Cardiac muscle cell (in vitro differentiated cells and primary cell): Measurements from ENCODE around the gene SLC22A3. TPM values are rescaled to one million over a fixed set of nuclear protein-coding genes. Genes with fewer than 3 reads are reported as not detected.
"Not testable (repeated sequence)": the region's sequence is repeated elsewhere in the genome, so short reads cannot be mapped to it uniquely, and the experiment has no call there.

ENCODE experiments used
- DNase-seq, 2 donors: peaks; one replicate each; pipeline versions ENCODE4 v3.0.0 to v3.0.0-alpha.2; 2010 to 2017; ENCODE audit warnings: low read depth in 1 of 2, low spot score in 1 of 2
- H3K27ac ChIP-seq: fragments of 200-600 bp; sonication (generic); 2 replicates; pipeline ENCODE4 v1.5.1; 2016
- H3K27me3 ChIP-seq: fragments of 200-600 bp; sonication (generic); 2 replicates; pipeline ENCODE4 v1.6.0; 2016; ENCODE audit warnings: control low read depth
- H3K36me3 ChIP-seq: fragments of 200-600 bp; sonication (generic); 2 replicates; pipeline ENCODE4 v1.5.1; 2016; ENCODE audit warnings: control low read depth
- H3K4me1 ChIP-seq: fragments of 200-600 bp; sonication (generic); 2 replicates; pipeline ENCODE4 v1.8.1; 2017; ENCODE audit warnings: low read depth, mild to moderate bottlenecking, mixed run types
- H3K4me3 ChIP-seq: fragments of 200-600 bp; sonication (generic); 2 replicates; pipeline ENCODE4 v1.5.1; 2016; ENCODE audit warnings: mild to moderate bottlenecking
- H3K9me3 ChIP-seq: fragments of 200-600 bp; sonication (generic); 2 replicates; pipeline ENCODE4 v1.5.1; 2017; ENCODE audit warnings: low read depth, mild to moderate bottlenecking, control low read depth
- polyA plus RNA-seq: library from polyadenylated mRNA; unstranded; fragments of >200 nt; fragmentation: Nextera tagmentation; extraction: Ambion mirVana; gene quantifications from 2 replicates; pipeline ENCODE4 v1.2.1, GENCODE V29; 2016
- total RNA-seq: library from RNA; depleted of rRNA; stranded (reverse); fragments of >200 nt; gene quantifications from 2 replicates; pipeline ENCODE4 v1.2.3, GENCODE V29; 2016
- TF ChIP-seq, protein P1 (sequence below): IDR thresholded peaks from 2 replicates; pipeline ENCODE4 v1.5.1; 2012; ENCODE audit warnings: low read depth, mild to moderate bottlenecking, low read length

Gene SLC22A3
- total and polyA plus RNA-seq, 2 experiments from 2014 or later: 0.74 TPM; not detected in 1

DNA sequence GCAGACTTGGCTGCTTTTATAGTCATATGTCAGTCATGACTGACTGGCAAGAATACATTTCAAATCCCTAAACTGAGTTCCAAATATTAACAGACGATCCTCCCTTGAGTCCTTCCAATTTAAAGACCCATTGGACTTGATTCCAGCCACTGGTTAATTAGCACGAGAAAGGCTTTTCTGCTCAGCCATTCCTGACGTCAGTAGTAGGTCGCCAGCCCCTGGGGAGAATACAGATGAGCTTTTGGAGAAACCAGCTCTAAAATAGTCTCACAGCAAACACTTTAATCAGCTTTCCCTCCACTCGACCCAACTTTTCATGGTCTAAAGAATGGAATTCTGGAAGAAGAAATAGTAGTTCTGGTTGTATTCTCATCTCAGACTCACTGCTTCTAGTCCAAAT is 91.6 kb downstream of the SLC22A3 start:
- Histone ChIP-seq H3K4me1 (no peaks in the 10 kb centered on the region), H3K27ac (no peak overlapping the region), H3K9me3 (no peaks in the 10 kb centered on the region), H3K4me3 (no peak overlapping the region), H3K36me3 (no peaks in the 10 kb centered on the region), H3K27me3 (no peaks in the 10 kb centered on the region)
- no peak for DNase-seq
- TF ChIP-seq, protein P1, sequence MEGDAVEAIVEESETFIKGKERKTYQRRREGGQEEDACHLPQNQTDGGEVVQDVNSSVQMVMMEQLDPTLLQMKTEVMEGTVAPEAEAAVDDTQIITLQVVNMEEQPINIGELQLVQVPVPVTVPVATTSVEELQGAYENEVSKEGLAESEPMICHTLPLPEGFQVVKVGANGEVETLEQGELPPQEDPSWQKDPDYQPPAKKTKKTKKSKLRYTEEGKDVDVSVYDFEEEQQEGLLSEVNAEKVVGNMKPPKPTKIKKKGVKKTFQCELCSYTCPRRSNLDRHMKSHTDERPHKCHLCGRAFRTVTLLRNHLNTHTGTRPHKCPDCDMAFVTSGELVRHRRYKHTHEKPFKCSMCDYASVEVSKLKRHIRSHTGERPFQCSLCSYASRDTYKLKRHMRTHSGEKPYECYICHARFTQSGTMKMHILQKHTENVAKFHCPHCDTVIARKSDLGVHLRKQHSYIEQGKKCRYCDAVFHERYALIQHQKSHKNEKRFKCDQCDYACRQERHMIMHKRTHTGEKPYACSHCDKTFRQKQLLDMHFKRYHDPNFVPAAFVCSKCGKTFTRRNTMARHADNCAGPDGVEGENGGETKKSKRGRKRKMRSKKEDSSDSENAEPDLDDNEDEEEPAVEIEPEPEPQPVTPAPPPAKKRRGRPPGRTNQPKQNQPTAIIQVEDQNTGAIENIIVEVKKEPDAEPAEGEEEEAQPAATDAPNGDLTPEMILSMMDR: no peak

DNA sequence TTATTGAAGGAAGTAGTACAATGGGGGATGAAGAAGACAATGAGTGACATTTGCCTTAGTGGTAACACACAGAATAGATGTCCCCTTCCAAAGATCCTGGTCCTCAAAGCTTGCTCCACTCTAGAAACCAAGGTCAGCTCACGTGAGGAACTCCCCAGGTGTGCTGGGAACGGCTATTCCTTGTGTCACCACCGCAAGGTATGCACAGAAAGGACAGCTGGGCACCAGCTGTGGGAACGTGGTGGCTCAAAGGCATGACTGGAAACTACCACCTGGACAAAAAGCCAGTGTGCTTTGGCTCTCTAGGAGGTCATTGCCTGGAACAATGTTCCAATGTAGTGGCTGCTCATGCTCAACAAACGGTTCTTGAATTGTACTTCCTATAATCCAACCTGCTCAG is 94.0 kb downstream of the SLC22A3 start:
- Histone ChIP-seq H3K4me3 (no peak overlapping the region), H3K9me3 (no peaks in the 10 kb centered on the region), H3K27ac (no peak overlapping the region), H3K4me1 (no peaks in the 10 kb centered on the region), H3K27me3 (no peaks in the 10 kb centered on the region), H3K36me3 (no peaks in the 10 kb centered on the region)
- TF ChIP-seq, protein P1: no peak
- DNase-seq: no peak

DNA sequence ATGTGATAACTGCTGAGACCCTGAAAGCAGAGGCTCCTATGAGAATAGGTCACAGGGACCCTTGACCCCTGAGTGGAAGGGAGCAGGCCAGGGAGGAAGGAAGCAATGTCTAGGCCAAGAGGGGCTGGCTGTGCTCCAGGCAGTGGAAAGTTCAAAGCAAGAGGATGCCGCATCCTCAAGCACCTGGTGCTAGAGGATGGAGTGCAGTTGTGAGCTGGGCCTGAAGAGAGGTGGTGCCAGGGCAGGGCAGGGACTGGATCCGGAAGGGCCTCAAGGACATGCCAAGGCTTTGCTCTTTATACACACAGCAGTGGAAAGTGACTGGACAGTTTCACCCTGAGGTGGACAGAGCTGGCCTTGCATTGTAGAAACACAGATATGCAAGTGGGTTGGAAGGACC is 97.0 kb downstream of the SLC22A3 start:
- DNase-seq: no peak
- Histone ChIP-seq H3K27me3 (no peaks in the 10 kb centered on the region), H3K4me1 (no peaks in the 10 kb centered on the region), H3K4me3 (no peak overlapping the region), H3K9me3 (no peaks in the 10 kb centered on the region), H3K36me3 (no peaks in the 10 kb centered on the region), H3K27ac (no peak overlapping the region)
- TF ChIP-seq, protein P1: no peak

DNA sequence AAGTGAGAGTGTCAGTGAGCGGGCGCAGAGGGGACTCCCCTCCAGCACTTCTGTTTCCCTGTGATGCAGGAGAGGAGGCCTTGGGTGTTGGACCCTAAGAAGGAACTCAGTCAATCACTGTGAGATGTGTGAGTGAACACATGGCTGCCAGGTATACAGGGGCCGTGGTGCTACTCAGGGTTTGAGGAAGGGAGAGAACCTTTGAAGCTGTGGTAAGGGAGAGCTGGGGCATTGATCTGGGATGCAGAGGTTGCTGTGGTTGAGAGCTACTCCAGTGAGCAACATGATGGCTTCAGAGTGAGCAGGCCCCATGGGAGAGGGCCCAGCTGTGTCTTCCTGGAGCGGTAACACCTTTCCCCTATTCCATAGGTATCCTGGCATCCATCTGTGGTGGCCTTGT is 99.2 kb downstream of the SLC22A3 start:
- H3K36me3 ChIP-seq: no peaks in the 10 kb centered on the region
- H3K4me1 ChIP-seq: no peaks in the 10 kb centered on the region
- no peaks in the 10 kb centered on the region for H3K27me3 ChIP-seq
- no peak overlapping the region for H3K27ac ChIP-seq
- no peaks in the 10 kb centered on the region for H3K9me3 ChIP-seq
- no peak overlapping the region for H3K4me3 ChIP-seq
- TF ChIP-seq, protein P1: no peak
- DNase-seq: no peak

DNA sequence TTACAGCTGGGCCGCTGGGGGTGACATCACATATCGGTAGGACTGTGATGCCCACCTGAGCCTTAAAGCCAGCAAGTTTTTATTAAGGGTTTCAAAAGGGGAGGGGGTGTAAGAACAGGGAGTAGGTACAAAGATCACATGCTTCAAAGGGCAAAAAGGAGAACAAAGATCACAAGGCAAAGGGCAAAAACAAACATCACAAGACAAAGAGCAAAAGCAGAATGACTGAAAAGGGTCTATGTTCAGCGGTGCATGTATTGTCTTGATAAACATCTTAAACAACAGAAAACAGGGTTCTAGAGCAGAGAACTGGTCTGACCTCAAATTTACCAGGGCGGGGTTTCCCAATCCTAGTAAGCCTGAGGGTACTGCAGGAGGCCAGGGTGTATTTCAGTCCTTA is 101.6 kb downstream of the SLC22A3 start:
- H3K4me3 ChIP-seq, H3K27ac ChIP-seq, DNase-seq, H3K4me1 ChIP-seq, H3K9me3 ChIP-seq, H3K27me3 ChIP-seq, H3K36me3 ChIP-seq: not testable (repeated sequence)

DNA sequence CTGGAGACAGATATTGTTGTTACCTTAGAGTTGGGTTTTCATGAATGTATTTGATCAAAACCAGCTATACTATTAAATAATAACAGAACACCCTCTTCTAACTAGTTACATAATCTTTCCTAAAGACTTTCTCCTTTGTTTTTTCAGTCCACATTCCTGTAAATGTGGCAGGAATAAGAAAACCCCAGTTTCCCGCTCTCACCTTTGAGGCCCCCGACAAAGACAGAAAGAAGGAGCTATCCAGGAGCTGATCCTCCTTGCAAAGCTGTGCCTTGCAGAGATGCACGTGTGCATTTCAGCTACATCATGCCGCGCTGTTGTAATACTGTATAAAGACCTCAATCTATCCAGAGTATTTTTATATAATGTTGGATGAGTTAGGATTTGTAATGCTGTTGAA is 102.7 kb downstream of the SLC22A3 start:
- Histone ChIP-seq H3K4me1 (no peaks in the 10 kb centered on the region), H3K27me3 (no peaks in the 10 kb centered on the region), H3K9me3 (no peaks in the 10 kb centered on the region), H3K36me3 (no peaks in the 10 kb centered on the region), H3K4me3 (no peak overlapping the region), H3K27ac (no peak overlapping the region)
- TF ChIP-seq, protein P1: no peak
- no peak for DNase-seq
